Nucleus accumbens (tissue), 56 donors: Measurements from ENCODE around the gene AUTS2.
A peak's percentile ranks its signal among the peaks of the same experiment; 100 is the strongest.

ENCODE experiments used
- DNase-seq, 56 donors: peaks; one replicate each; lab custom pipeline; 2025; lab: John Stamatoyannopoulos, UW

AUTS2 gene

GRCh38 chr7:69908454-69908853, 310.2 kb downstream of the AUTS2 start:
- no peak for DNase-seq

DNA sequence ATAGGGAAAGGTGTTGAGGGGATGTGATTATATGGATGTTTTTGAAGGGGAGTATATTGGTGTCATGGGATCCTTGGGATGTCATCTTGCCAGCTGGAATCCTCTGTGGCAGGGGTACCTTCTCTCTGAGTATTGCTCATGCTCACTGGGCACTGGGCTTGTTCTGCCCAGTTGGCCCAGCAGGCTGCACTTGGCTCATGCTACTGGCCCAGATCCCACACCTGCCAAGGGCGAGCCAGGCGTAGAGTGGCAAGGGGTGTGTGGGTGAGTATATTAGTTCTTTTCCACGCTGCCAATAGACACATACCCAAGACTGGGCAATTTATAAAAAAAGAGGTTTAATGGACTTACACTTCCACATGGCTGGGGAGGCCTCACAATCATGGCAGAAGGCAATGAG, 311.9 kb downstream of the AUTS2 start:
- DNase-seq = no peak

GRCh38 chr7:69911337-69911736, 313.1 kb downstream of the AUTS2 start:
- no peak for DNase-seq

DNA sequence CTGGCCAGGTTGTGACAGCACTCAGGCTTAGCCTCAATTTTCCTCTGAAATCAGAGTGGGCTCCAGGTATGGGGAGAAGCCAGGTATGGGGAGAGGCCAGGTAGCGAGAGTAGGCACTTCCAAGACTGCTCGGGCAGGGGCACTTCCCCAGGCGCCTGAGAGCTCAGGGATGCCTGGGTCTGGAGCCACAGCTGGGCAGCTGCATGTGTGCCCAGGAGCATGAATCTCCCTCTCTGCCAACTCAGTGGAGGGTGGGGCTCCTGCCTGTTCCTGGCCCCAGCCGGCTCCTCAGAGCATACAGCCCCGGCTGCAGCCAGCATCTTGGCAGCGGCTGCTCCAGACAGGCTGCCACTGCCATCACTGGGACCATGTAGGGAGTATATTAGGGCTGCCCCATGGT, 313.9 kb downstream of the AUTS2 start:
- no peak for DNase-seq

DNA sequence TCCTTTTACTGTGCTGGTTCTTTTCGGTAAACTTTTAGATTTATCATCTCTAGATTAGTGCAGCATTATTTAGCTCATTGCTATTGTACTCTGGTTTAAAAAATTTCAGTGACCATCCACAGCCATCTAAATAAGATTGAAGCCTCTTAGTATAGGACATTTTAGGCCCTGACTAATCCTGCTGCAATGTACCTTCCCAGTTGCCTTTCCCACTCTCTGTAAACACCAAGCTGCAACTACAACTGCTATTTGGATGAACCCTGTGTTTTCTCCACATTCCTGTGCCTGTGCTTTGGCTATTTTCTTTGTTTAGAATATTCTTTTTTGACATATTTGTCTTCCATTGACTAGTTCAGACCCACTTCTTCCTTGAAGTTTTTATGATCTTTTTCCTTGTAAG, 314.6 kb downstream of the AUTS2 start:
- no peak for DNase-seq

DNA sequence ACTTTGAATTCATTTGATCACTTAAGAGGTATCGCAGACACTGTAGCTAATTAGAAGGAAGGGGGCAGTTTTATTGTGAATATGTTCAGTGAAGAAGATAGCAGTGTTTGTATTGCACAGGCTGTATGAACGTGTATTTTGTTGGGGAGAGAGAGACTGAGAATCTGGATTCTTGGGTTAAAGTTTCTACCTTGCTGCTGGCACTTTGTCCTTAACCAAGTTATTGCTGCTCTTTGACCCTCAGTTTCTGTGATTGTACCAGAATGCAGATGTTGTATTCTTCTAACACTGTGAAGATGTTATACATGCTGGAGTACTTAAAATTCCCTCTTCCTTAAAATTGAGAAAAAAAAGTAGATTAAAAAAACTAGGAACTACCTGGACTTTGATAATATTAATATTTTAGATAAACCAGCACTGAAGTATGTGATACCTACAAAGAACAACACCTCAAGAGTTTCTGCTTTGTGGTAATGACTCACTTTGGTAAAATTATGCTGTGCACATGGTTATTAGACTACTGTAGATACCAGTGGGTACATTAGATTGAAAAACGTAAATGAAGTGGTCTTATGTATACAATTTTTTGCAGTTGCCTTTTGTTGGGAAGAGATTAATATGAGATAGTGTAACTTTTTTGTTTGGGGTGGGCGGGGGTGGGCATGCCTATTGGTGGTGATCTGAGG, 321.3 kb downstream of the AUTS2 start:
- DNase-seq = no peak

DNA sequence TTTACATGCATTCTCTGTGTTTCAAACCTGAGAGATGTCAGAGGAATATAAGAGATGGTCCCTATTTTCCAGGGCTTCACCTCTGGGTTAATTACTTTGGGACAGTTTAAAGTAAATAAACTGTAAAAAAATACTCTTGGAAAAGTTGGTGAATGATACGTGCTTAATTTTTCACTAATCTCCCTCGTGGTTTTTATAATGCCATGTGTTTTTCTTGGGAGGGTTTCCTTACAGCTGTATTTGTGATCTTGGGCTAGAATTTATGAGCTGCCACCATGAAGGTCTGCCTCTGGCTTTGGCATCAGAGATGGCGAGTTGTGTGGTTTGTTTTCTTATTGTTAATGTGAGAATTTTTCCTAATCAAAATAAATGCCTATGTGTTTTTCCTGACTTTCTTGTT, 322.5 kb downstream of the AUTS2 start:
- DNase-seq = no peak

DNA sequence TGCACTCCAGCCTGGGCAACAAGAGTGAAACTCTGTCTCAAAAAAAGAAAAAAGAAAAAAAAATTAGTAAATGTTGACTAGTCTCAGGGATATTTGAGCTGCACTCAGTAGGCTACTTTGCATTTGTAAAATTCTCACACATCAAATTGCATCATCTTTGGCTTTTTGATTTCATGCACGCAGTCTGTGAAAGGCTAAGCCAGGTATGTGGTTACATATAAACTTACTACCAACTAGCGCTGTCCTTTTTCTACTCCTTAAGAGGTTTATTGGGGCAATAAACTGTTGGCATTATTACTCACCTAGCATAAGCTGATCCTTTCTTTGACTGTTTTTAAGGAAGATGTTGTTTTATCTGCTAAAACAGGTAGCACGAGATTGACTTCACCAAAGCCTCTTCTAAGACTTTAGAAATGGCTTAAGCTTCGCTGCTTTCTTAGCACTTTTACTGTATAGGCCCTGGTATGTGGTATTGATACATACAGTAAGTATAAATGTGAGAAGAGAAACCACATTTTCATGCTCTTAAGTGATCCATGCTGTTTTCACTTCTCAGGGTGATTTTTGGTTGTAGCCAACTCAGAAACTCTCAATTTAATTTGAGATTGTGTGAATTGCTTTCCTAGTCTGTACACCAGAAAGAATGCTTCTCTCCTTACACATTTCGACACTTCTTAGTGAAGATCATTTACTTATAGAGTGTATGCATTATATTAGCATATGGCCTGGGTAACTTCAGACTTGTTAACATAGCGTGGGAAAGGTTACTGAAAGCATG, 323.9 kb downstream of the AUTS2 start:
- no peak for DNase-seq

DNA sequence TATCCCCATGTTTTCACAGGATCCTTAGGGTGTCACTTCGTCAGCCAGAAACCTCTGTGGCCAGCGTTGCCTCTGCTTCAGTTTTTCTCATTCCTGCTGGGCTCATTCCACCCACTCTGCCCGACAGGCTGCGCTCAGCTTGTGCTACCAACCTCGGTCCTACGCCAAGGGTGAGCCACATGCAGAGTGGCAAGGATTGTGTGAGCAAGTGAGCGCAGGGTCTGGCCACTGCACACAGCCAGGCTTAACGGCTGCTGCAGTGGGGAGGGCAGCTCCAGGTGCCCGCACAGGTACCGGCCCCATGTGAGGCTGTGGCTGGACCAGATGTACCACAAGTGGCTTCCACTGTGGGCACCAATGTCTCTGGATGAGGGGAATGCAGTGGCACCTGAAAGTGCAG, 329.2 kb downstream of the AUTS2 start:
- DNase-seq = no peak

DNA sequence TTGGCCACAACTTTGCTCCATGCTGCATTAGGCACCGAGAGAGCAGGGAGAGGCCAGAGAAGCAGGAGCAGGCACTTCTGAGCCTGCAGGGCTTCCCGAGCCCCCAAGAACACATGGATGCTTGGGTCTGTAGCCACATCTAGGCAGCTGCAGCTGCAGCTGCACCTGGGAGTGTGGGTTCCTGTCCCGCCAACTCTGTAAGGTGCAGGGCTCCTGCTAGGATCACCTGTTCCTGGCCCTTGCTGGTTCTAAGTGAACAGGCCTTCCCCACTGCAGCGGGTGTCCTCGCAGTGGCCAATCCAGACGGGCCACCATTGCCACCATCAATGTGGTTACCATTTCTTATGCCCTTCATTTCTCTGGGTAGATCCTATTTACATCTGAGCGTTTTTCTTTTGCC, 330.3 kb downstream of the AUTS2 start:
- no peak for DNase-seq

- no peak for DNase-seq
Measured at GRCh38 chr7:69929622-69930021, 331.3 kb downstream of the AUTS2 start.

GRCh38 chr7:69932034-69932628, 333.9 kb downstream of the AUTS2 start:
- DNase-seq = peak in 37 of 56 donors; percentile 2 to 64 (median 22)

DNA sequence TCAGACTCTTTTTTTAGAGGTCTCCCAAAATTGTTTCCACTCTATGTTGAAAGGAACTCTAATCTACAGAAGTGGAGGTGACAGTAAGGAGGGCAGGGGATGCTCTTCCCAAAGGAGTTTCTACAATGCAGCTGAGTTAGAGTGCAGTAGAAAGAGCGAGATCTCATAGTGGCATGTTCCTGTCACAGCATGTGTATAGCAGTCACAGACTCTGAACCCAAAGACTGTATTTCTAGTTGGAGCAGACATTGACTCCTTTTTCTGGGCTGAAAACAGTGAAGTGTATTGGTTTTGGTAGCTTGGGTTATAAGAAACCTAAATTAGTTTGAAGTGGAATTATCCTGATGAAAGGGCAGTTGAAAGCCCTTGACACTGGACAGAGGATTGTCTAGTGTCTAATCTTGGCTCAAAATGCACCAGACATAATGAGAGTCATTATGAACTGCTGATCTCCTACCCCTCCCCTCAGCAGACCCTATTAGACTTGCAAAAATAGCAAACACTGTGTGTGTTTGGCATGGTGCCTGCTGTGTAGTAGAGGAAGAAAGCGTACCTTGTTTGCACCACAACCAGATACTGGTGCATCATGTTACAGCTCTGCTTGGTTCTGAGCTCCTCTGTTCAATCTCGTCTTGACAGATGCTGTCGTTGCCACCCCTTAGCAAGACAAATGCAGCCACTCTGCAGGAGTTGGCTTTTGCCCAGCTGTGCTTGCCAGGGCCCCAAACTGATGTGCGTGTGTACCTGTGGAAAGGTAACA, 336.0 kb downstream of the AUTS2 start:
- DNase-seq = peak in 52 of 56 donors; percentile 6 to 90 (median 70)

GRCh38 chr7:69935107-69935506, 336.8 kb downstream of the AUTS2 start:
- DNase-seq = no peak

GRCh38 chr7:69937097-69937496, 338.8 kb downstream of the AUTS2 start:
- DNase-seq = no peak

- no peak for DNase-seq
Measured at GRCh38 chr7:69939317-69939716, 341.0 kb downstream of the AUTS2 start.

DNA sequence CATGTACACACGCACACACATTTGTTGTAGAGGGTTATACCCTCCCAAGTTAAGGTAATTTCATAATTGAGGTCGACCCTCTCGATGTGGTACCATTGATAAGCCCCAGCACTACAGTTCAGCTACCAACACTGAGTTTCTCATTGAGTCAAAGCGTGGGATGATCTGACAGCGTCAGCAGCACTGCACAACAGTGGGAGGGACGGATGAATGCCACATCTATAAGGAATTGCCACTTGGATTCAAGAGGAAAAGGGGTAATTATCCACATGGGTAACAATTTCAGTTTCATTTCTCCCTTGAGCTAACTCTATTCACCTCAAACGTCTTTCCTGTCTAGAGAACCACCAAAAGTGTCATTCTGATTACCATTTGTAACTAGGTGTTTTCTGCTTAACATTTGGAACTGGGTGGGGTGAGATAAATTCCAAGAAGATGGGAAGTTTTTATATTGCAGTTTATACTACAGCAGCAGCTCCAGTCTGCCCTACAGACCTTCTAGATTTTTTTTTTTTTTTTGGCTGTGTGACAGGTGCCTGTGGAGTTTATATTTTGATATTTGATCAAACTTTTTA, 342.9 kb downstream of the AUTS2 start:
- peak in 3 of 56 donors; percentile 3 to 9 (median 4) for DNase-seq

- DNase-seq = no peak
Measured at GRCh38 chr7:69942573-69942972, 344.3 kb downstream of the AUTS2 start.

- no peak for DNase-seq
Measured at GRCh38 chr7:69946901-69947300, 348.6 kb downstream of the AUTS2 start.

DNA sequence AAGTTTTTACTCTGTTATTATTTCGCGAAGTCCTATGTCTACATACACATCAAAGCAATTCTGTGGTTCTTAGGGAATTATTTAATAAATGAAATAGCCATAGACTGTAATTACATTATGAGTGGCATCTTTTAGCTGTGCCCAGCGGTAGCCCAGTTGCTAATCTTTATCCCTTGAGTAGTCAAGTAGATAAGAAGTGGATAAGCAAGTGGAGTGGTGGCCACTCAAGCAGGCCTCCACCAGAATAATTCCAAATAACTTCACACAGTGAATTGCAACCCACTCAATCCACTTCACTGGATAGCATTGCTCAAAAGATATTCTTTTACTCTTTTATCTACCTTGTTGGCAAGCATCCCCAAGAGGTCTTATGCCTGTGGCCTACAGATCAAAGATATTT, 349.7 kb downstream of the AUTS2 start:
- no peak for DNase-seq

DNA sequence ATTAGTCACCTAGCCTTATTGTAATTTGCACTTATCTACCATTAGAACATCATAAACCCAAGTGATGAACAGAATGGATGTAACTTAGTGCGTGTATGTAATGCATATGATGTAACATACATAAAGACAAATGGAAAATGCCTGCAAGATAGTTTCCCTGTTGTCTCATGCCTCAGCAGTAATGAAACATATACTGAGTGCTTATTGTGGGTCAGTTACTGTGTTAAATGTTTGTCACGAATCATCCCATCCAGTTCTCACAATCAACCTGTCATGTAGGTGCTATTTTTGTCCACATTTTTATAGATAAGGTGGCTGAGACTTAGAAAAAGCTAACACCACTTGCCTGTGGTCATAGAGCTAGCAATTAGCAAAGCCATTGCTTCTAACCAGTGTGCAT, 350.8 kb downstream of the AUTS2 start:
- no peak for DNase-seq
